Uterus (tissue), 4 donors: ENCODE measurements around the gene ARVCF. TPM values are rescaled to one million over a fixed set of nuclear protein-coding genes. Genes with fewer than 3 reads are reported as not detected.
A peak's percentile ranks its signal among the peaks of the same experiment; 100 is the strongest.

ENCODE experiments used
- DNase-seq, 2 donors: peaks; one replicate each; pipeline ENCODE4 v3.0.0-alpha.2; 2019 to 2020
- H3K27ac ChIP-seq, 2 donors: fragments of 200-600 bp; sonication (generic); 1 replicate in 1 of 2; 2 replicates in 1 of 2; pipeline ENCODE4 v1.5.1; 2016 to 2018
- H3K27me3 ChIP-seq, 2 donors: fragments of 200-600 bp; sonication (generic); one replicate each; pipeline ENCODE4 v1.5.1; 2018 to 2019; ENCODE audit warnings: control low read depth in 1 of 2
- H3K36me3 ChIP-seq, 2 donors: fragments of 200-600 bp; sonication (generic); one replicate each; pipeline ENCODE4 v1.5.1; 2019; ENCODE audit warnings: control low read depth in 1 of 2
- H3K4me1 ChIP-seq, 2 donors: fragments of 200-600 bp; sonication (generic); one replicate each; pipeline ENCODE4 v1.5.1; 2018 to 2019; ENCODE audit warnings: control low read depth in 1 of 2
- H3K4me3 ChIP-seq, 2 donors: fragments of 200-600 bp; sonication (generic); 1 replicate in 1 of 2; 2 replicates in 1 of 2; pipeline ENCODE4 v1.5.1; 2018 to 2019; ENCODE audit warnings: mild to moderate bottlenecking in 1 of 2
- H3K9me3 ChIP-seq, 2 donors: fragments of 200-600 bp; sonication (generic); one replicate each; pipeline ENCODE4 v1.5.1; 2019; ENCODE audit warnings: control low read depth in 1 of 2
- POLR2A ChIP-seq, 2 donors: fragments of 450-650 bp; IDR thresholded peaks; one replicate each; pipeline ENCODE4 v1.6.1; 2016; ENCODE audit warnings: antibody characterized with exemption in 2 of 2, mild to moderate bottlenecking in 1 of 2, moderate library complexity in 1 of 2
- intact Hi-C: fragments of 100-400 bp; cut with DNase I; formaldehyde crosslinking; loops from one replicate; pipeline ENCODE4 v1.15.1; 2023; ENCODE audit warnings: low total_unique reads
- total RNA-seq, 4 donors: library from RNA; depleted of rRNA in 3 of 4; stranded (reverse); fragments of >200 nt in 3 of 4; gene quantifications; one replicate each; pipeline versions ENCODE4 v1.1.0 to v1.2.4, GENCODE V29; 2014 to 2023
- TF ChIP-seq, protein P1 (sequence below), 4 experiments: fragments of 200-600 bp in 2 of 4; fragments of 450-650 bp in 2 of 4; sonication (generic) in 2 of 4; IDR thresholded peaks; one replicate each; pipeline ENCODE4 v1.5.1; 2016 to 2019; ENCODE audit warnings: antibody characterized with exemption in 4 of 4, mild to moderate bottlenecking in 2 of 4, moderate library complexity in 1 of 4
- donor health status: DM: yes; HTN: yes; CAD: no.

ARVCF gene
- total RNA-seq, 4 donors from 2014 or later = 1.5 to 43.4 (median 16.6) TPM

DNA sequence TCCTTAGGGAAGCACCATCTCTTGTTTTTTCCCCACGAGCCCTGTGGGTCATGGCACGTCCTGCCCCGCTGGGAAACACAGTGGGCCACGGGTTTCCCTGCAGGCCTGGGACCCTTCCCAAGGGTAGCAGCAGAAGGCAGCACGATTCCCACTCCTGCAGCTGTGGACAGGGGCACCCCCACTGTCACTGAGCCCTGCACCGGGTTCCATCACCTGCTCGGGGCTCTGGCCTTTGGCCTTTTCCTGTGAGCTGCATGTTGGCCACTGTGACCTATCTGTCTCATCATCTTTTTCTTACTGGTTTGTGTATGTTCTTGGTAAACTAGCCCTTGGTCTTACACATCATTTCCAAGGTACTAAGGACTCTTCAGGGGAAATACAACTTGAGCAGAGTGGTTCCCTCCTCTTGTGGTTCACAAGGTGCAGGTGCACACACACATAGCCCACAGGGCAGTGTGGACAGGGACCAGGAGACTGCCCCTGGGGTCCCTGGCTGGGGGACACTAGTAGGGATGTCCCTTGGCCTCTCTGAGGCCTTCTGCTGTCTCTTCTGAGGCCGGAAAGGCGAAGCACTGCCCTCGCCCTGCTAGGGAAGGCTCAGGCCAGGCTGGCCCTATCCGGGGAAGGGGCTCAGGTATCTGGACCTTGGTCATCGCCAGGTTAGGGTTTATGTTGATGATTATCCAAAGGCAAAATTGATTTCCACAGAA, 56.0 kb downstream of the ARVCF start:
- no peak for DNase-seq
- H3K36me3 ChIP-seq = no peaks in the 10 kb centered on the region
- intact Hi-C loops = no loop called here
- TF ChIP-seq, protein P1, sequence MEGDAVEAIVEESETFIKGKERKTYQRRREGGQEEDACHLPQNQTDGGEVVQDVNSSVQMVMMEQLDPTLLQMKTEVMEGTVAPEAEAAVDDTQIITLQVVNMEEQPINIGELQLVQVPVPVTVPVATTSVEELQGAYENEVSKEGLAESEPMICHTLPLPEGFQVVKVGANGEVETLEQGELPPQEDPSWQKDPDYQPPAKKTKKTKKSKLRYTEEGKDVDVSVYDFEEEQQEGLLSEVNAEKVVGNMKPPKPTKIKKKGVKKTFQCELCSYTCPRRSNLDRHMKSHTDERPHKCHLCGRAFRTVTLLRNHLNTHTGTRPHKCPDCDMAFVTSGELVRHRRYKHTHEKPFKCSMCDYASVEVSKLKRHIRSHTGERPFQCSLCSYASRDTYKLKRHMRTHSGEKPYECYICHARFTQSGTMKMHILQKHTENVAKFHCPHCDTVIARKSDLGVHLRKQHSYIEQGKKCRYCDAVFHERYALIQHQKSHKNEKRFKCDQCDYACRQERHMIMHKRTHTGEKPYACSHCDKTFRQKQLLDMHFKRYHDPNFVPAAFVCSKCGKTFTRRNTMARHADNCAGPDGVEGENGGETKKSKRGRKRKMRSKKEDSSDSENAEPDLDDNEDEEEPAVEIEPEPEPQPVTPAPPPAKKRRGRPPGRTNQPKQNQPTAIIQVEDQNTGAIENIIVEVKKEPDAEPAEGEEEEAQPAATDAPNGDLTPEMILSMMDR (IDR thresholded peaks at IDR 0.05) = no peak
- no peak for TF ChIP-seq POLR2A (IDR thresholded peaks at IDR 0.05)
- H3K4me3 ChIP-seq = no peak overlapping the region
- H3K9me3 ChIP-seq = no peaks in the 10 kb centered on the region
- no peaks in the 10 kb centered on the region for H3K27me3 ChIP-seq
- H3K27ac ChIP-seq = peak overlapping the region in 1 of 2 donors; percentile 37
- H3K4me1 ChIP-seq = no peaks in the 10 kb centered on the region

- TF ChIP-seq POLR2A (IDR thresholded peaks at IDR 0.05) = no peak
- TF ChIP-seq, protein P1 (IDR thresholded peaks at IDR 0.05) = no peak
- Histone ChIP-seq H3K36me3 (no peaks in the 10 kb centered on the region), H3K4me1 (no peaks in the 10 kb centered on the region), H3K9me3 (no peaks in the 10 kb centered on the region), H3K4me3 (peak overlapping the region; percentile 13 to 15), H3K27me3 (no peaks in the 10 kb centered on the region), H3K27ac (peak overlapping the region; percentile 33 to 71)
- DNase-seq = peak in 1 of 2 donors; percentile 48
- intact Hi-C loops = no loop called here
These were observed 56.8 kb downstream of the ARVCF start for GRCh38 chr22:19959587-19960490.

DNA sequence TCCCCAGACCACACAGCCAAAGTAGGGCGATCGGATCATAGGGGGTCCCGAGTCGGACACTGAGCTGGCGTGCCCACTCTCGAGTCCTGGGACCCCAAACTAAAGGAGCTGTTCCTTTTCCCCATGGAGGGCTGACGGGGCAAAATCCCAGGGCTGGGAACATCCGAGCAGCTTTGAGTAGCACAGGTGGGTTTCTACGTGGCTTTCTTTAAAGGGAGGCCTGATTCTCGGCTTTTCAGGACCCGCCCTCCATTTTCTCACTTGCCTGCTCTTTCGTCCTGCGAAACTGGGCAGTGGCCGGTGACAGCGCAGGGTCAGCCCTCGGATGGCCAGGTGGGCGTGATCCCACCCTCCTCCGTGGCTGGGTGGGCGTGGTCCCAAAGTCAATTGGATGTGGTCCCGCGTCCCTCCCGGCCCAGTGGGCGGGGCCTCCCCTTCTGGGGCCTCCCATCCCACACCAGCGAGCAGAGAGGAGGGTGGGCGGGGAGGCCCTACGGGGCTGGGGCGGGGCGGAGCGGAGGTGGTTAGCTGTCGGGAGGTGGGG, 57.5 kb downstream of the ARVCF start:
- Histone ChIP-seq H3K27me3 (no peaks in the 10 kb centered on the region), H3K4me1 (no peaks in the 10 kb centered on the region), H3K27ac (peak overlapping the region; percentile 33 to 71), H3K36me3 (no peaks in the 10 kb centered on the region), H3K9me3 (no peaks in the 10 kb centered on the region), H3K4me3 (peak overlapping the region; percentile 13 to 15)
- TF ChIP-seq POLR2A (IDR thresholded peaks at IDR 0.05) = no peak
- TF ChIP-seq, protein P1 (IDR thresholded peaks at IDR 0.05) = no peak
- intact Hi-C loops = no loop called here
- peak; percentile 82 to 87 for DNase-seq

DNA sequence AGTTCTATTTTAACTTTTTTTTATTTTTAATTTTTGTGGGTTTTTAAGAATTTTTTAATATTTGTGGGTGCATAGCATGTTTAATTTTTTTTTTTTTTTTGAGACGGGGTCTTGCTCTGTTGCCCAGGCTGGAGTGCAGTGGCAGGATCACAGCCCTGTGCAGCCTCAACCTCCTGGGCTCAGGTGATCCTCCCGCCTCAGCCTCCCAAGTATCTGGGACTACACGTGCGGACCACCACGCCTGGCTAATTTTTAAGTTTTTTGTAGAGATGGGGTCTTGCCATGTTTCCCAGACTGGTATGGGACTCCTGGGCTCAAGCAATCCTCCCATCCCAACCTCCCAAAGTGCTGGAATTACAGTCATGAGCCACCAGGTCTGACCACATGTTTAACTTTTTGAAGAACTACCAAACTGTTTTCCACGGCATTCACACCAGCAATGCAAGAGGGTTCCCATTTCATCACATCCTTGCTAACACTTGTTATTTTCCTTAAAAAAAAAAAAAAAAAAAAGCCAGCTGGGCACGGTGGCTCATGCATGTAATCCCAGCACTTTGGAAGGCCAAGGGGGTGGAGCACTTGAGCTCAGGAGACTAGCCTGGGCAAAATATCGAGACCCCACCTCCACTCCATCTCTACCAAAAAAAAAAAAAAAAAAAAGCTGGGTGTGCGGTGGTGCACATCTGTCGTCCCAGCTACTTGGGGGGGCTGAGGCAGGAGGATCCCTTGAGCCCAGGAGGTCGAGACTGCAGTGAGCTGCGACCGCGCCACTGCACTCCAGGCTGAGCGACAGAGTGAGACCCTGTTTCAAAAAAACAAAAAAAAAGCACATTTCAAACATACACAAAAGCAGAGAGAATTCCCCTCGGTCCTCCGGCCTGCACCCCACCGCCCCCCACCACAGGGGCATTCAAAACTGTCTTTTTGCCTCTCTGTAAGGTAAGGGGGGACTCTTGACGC, 58.3 kb downstream of the ARVCF start:
- Histone ChIP-seq H3K9me3 (no peaks in the 10 kb centered on the region), H3K27ac (peak overlapping the region; percentile 31 to 71), H3K36me3 (no peaks in the 10 kb centered on the region), H3K4me3 (no peak overlapping the region), H3K4me1 (peaks cover 0 to 5% of the 10 kb centered on the region in 2 donors), H3K27me3 (no peaks in the 10 kb centered on the region)
- DNase-seq = no peak
- intact Hi-C loops = no loop called here
- no peak for TF ChIP-seq POLR2A (IDR thresholded peaks at IDR 0.05)
- TF ChIP-seq, protein P1 (IDR thresholded peaks at IDR 0.05) = no peak
